NCI-H1436 (cell line): ENCODE results near the gene ZNF682.
"Not testable (repeated sequence)": the region's sequence is repeated elsewhere in the genome, so short reads cannot be mapped to it uniquely, and the experiment has no call there.

Experiments
- DNase-seq: peaks from one replicate; lab custom pipeline; 2025; lab: John Stamatoyannopoulos, UW

Gene ZNF682

DNA sequence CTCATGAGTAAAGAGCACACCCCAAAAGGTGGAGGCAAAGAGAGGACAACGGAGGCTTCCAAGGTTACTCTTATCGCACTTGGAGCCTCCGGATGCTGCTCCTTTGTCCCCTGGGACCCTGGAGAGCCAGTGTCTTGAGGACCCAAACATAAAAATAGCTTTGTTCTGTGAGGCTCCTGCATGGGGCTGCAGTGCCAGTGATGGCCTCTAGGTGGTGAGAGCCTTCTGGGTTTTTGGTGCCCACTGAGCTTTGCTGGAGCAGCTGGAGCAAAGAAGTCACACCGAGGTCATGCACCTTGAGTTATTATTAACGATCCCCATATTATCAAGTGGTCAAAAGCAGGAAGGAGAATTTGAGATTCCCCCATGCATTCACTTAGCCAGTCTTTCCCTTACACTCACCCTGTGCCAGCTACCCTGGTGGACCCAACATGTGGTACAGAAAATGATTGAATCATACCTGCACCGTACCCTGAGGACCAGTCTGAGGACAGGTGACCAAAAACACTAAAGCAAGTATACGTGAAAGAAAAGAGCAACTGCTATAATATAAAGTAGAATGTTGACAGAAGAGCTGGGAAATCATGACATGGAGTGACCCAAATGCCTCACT, 41.5 kb downstream of the ZNF682 start:
- no peak for DNase-seq

DNA sequence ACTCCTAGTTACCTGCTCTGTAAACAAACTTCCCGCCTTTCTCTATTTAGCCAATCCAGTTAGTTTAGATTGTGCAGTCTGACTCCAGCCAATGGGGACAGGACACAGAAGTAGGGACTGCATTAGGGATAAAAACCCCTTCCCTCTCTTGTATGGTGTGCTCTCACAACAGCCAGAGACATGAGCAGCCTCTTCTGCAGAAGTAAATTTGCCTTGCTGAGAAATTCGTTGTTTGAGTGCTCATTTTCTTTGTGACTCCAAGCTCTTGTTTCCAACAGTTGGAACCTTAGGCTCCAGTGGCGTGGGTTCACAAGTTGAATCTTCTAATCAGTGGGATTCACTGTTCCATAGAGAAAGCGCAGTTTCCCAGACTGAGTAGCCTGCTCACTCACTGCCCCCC, 72.4 kb downstream of the ZNF682 start:
- DNase-seq, result no peak

DNA sequence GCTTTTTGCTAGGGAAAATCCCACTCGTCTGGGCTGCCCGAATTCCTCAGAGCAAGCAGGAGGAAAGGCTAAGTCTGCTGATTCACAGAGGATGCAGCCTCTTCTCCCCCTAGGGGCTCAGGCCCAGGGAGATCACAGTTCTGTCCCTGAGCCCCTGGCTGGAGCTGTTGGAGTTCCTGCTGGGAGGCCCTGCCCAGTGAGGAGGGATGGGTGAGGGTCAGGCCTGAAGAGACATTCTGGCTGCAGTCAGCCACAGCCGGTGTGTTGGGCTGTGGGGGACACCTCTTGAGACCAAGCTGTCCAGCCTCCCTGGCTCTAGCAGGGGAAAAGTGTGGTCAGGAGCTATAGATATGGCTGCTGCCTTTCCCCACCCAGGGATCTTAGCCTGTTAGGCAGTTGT, 73.2 kb downstream of the ZNF682 start:
- not testable (repeated sequence) for DNase-seq

DNA sequence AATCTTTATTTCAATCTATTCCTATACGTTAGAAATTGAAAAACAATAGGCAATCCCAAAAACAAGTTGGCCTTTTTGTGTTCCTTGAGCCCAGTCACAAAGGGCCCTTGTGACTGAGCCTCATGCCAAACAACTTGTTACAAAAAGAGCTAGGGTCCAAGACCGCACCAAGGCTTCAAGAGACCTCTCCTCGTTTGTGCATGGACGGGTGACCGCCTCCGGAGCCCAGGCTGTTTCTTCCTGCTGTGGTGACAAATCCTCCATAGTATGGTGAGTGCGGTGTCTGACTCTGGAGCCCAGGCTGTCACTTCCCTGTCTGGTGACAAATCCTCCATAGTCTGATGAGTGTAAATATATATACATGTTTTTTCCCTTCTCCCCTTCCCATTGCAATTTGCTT, 74.9 kb downstream of the ZNF682 start:
- DNase-seq, result no peak

DNA sequence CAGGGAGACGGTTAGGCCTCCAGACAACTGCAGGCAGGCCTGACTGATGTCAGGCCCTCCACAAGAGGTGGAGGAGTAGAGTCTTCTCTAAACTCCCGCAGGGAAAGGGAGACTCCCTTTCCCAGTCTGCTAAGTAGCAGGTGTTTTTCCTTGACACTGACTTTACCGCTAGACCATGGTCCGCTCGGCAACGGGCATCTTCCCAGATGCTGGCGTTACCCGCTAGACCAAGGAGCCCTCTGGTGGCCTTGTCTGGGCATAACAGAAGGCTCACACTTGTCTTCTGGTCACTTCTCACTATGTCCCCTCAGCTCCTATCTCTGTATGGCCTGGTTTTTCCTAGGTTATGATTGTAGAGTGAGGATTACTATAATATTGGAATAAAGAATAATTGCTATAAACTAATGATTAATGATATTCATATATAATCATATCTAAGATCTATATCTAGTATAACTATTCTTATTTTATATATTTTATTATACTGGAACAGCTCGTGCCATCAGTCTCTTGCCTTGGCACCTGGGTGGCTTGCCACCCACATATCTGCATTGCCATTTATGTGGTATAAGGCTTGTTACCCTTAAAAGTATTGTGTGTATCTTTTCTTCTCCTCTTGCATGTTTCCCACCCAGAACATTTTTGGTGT, 80.0 kb downstream of the ZNF682 start:
- peak; percentile 20 for DNase-seq

DNA sequence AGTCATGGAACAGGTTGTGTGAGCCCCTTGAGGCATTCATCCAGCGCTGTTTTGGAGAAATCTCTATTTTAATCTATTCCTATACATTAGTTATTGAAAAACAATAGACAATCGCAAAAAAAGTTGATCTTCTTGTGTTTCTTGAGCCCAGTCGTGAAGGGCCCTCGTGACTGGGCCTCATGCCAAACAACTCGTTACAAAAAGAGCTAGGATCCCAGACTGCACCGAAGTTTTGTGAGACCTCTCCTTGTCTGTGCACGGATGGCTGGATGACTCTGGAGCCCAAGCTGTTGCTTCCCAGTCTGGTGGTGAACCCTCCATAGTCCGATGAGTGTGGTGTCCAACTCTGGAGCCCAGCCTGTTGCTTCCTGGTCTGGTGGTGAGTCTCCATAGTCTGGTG, 81.5 kb downstream of the ZNF682 start:
- not testable (repeated sequence) for DNase-seq

DNA sequence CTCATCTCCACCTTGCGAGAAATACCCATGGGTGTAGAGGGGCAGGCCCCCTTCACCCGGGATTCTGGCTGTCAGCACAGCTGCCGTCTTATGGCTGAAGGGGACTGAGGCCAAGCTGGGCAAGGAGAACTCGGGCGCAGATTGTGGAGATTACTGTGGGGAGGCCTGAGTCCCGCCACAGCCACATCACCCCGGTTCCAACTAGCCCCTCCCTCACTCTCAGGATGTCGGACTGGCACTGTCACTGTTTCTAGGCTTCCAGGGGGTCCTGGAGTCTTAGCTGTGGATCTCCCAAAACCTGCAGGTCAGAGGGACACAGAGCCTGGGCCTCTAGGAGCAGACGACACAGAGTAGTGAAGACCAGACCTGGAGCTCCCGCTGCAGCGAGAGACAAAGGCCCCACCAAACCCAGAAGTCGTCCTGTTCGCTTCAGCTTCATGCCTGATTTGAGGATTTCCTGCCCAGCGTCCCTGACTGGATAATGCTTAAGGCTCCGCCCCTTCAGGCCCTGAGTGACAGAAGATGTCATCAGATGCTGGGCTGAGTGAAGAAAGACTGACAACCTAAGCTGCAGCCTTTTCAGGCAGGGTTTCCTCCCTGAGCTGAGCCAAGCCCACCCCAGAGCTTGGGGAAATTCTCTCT, 82.8 kb downstream of the ZNF682 start:
- DNase-seq, result no peak

DNA sequence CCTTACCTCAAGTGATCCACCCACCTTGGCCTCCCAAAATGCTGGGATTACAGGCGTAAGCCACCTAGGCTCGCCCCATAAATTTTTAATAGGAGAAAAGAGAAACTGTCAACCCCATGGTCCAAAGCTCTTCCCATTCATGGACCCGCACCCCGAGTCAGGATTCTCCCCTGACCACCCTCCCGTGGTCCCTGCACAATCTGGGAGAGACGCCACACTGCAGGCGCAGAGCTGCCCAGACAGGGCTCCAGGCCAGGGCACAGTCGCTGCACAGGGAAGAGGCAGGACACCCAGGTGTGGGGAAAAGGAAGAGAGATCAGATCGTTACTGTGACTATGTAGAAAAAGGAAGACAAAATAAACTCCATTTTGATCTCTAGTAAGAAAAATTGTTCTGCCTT, 84.1 kb downstream of the ZNF682 start:
- no peak for DNase-seq
